ENCODE data around the gene RAD51B.

Gene RAD51B

GRCh38 chr14:68408680-68409079 is 589.1 kb downstream of the RAD51B start:
- no peak for TF ChIP-seq ZNF274 (IDR thresholded peaks at IDR 0.05; ENCODE audit: low read depth, low read length)
- no peak overlapping the region for H3K4me3 ChIP-seq (ENCODE audit: low read length)

GRCh38 chr14:68409387-68409786 is 589.8 kb downstream of the RAD51B start:
- no peak overlapping the region for H3K4me3 ChIP-seq (ENCODE audit: low read length)
- TF ChIP-seq ZNF274 (IDR thresholded peaks at IDR 0.05; ENCODE audit: low read depth, low read length), result no peak

DNA sequence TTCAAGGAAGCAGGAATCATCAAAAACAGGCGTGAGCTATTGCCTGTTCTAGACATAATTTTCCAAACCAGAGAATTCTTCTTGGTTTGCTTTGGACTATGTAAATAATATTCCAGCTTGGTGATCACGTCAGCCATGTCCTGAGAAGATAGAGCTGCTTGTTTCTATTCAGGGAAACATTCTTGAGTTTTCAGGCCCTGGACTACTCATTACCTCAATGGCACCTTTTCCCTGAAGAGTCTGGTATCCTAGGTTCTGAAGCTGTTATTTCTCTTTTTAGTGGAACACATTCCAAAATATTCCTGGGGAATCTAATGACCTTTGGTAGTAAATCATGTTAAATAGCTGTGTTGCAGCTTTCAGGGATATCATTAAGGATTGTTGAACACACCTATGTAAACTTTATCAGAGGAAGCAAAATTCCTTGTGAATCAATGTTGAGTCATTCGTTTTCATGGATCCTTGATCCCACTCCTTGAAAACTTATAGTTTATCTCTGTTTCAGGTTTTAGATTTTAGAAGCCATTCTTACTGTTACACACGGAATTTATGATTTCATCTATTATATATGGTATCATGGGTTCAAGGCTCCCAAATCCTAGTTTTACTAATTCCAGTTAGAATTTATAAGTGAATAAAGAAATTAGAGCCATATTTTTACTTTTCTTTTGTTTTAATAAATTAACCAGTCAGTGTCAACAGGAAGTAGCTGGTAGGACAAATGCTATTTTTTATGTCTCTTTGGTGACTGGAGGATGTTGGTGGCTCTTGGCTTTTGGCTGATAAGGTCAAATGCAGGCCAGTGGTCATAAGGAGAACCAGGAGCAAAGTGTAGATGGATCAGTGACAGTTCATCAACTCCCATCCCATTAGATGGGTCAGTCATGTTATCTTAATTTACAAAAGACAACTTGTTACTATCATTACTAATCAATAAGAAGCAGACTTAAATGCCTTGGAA is 593.2 kb downstream of the RAD51B start:
- TF ChIP-seq ZNF274 (IDR thresholded peaks at IDR 0.05; ENCODE audit: low read depth, low read length), result no peak

GRCh38 chr14:68413509-68413908 is 593.9 kb downstream of the RAD51B start:
- H3K4me3 ChIP-seq (ENCODE audit: low read length), result no peak overlapping the region
- no peak for TF ChIP-seq ZNF274 (IDR thresholded peaks at IDR 0.05; ENCODE audit: low read depth, low read length)

More for the DNA sequence above, 593.2 kb downstream of the RAD51B start:
- H3K4me3 ChIP-seq (ENCODE audit: low read length), result no peak overlapping the region

- no peak for TF ChIP-seq ZNF274 (IDR thresholded peaks at IDR 0.05; ENCODE audit: low read depth, low read length)
- no peak overlapping the region for H3K4me3 ChIP-seq (ENCODE audit: low read length)
Measured at GRCh38 chr14:68414121-68414520, 594.5 kb downstream of the RAD51B start.

GRCh38 chr14:68416171-68416570 is 596.6 kb downstream of the RAD51B start:
- no peak for TF ChIP-seq ZNF274 (IDR thresholded peaks at IDR 0.05; ENCODE audit: low read depth, low read length)
- no peak overlapping the region for H3K4me3 ChIP-seq (ENCODE audit: low read length)

GRCh38 chr14:68417009-68417650 is 597.6 kb downstream of the RAD51B start:
- TF ChIP-seq ZNF274 (IDR thresholded peaks at IDR 0.05; ENCODE audit: low read depth, low read length), result no peak
- no peak overlapping the region for H3K4me3 ChIP-seq (ENCODE audit: low read length)

- no peak for TF ChIP-seq ZNF274 (IDR thresholded peaks at IDR 0.05; ENCODE audit: low read depth, low read length)
- no peak overlapping the region for H3K4me3 ChIP-seq (ENCODE audit: low read length)
Measured at GRCh38 chr14:68418174-68419118, 598.9 kb downstream of the RAD51B start.

DNA sequence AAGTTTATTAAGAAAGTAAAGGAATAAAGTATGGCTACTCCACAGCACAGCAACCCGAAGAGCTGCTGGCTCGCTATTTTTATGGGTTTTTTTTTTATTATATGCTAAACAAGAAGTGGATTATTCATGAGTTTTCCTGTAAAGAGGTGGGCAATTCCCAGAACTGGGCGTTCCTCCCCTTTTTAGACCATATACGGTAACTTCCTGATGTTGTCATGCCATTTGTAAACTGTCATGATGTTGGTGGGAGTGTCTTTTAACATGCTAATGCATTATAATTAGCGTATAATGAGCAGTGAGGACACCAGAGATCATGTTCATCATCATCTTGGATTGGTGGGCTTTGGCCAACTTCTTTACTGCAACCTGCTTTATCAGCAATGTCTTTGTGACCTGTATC is 600.8 kb downstream of the RAD51B start:
- TF ChIP-seq ZNF274 (IDR thresholded peaks at IDR 0.05; ENCODE audit: low read depth, low read length), result no peak
- no peak overlapping the region for H3K4me3 ChIP-seq (ENCODE audit: low read length)

DNA sequence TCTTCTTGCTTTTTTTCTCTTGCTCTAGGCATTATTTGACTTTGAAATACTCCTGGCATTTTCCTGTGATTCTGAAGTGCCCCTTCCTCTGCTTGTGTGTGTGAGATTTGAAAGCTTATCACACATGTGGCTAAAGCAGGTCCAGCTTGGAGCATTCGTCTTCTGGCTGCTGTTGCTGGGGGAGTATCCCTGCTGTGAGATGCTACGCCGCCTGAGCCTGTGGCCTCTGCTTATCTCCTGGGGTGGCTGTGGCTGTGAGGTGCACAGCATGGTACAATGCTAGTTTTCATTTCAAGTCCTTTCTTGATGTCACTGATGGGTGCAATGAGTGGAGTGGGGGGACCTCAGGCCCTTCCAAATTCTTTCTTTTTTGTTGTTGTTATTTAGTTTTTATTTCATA is 601.5 kb downstream of the RAD51B start:
- H3K4me3 ChIP-seq (ENCODE audit: low read length), result no peak overlapping the region
- TF ChIP-seq ZNF274 (IDR thresholded peaks at IDR 0.05; ENCODE audit: low read depth, low read length), result no peak

GRCh38 chr14:68423686-68424085 is 604.1 kb downstream of the RAD51B start:
- H3K4me3 ChIP-seq (ENCODE audit: low read length), result no peak overlapping the region
- TF ChIP-seq ZNF274 (IDR thresholded peaks at IDR 0.05; ENCODE audit: low read depth, low read length), result no peak

- no peak for TF ChIP-seq ZNF274 (IDR thresholded peaks at IDR 0.05; ENCODE audit: low read depth, low read length)
- no peak overlapping the region for H3K4me3 ChIP-seq (ENCODE audit: low read length)
Measured at GRCh38 chr14:68424443-68425172, 605.0 kb downstream of the RAD51B start.
